T-helper 2 cell (primary cell): ENCODE results near the gene PSMG3.
A peak's percentile ranks its signal among the peaks of the same experiment; 100 is the strongest.
"Not testable (repeated sequence)": the region's sequence is repeated elsewhere in the genome, so short reads cannot be mapped to it uniquely, and the experiment has no call there.

ENCODE experiments used
- DNase-seq, 5 experiments: peaks; one replicate each; pipeline versions ENCODE4 v3.0.0 to v3.0.0-alpha.2; 2012 to 2022

PSMG3 gene

GRCh38 chr7:1596181-1597043 lies 26.6 kb upstream of the PSMG3 start:
- DNase-seq: no peak

- DNase-seq: no peak
These were observed 25.8 kb upstream of the PSMG3 start for GRCh38 chr7:1595636-1596035.

DNA sequence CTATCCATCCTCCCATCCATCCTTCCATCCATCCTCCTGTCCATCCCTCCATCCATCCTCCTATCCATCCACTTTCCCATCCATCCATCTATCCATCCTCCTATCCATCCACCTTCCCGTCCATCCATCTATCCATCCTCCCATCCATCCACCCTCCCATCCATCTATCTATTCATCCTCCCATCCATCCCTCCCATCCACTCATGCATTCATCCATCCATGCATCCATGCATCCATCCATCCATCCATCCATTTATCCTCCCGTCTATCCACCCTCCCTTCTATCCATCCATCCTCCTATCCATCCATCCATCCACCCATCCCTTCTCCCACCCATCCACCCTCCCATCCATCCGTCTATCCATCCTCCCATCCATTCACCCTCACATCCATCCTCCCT lies 25.2 kb upstream of the PSMG3 start:
- no peak for DNase-seq

DNA sequence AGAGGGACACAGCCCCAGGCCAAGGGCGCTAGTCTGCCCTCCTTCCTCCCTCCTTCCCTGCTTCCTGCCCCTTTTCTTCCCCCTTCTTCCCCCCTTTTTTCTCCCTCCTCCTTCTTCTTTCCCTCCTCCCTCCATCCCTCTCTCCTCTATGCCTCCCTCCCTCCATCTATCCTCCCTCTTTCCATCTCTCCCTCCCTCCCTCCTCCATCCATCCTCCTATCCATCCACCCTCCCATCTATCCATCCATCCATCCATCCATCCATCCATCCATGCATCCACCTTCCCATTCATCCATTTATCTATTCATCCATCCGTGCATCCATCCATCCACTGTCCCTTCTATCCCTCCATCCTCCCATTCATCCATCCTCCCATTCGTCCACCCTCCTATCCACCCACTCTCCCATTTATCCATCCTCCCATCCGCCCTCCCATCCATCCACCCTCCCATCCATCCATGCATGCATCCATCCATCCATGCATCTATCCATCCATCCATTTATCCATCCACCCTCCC lies 24.1 kb upstream of the PSMG3 start:
- DNase-seq: no peak

- no peak for DNase-seq
These were observed 23.4 kb upstream of the PSMG3 start for GRCh38 chr7:1593091-1593866.

DNA sequence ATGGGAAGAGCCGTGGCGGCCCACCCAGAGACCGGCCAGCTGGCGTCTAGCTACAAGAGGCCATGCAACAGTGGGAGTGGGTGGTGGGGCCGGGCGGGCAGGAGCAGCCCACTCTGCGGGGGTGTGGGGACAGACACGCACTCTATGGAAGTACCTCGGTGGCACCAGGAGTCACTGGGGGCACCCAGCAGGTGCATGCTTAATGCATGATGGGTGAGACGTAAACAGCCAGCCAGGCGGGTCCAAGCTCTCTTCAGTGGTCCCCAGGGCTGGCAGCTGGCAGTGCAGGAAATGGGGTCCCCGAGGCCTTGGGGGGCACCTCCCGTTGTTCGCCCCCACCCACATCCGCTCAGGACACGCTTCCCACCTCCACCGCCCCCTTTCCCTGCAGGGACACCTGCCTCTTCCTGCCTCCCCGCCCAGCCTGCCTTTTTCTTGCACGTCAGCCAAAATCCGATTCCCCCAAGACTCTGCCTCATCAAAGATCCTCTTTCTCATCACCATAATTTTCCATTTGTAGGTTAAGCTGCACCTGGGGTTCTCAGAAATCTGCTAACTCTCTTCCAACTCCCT lies 22.6 kb upstream of the PSMG3 start:
- no peak for DNase-seq

GRCh38 chr7:1591876-1592275 lies 22.0 kb upstream of the PSMG3 start:
- no peak for DNase-seq

DNA sequence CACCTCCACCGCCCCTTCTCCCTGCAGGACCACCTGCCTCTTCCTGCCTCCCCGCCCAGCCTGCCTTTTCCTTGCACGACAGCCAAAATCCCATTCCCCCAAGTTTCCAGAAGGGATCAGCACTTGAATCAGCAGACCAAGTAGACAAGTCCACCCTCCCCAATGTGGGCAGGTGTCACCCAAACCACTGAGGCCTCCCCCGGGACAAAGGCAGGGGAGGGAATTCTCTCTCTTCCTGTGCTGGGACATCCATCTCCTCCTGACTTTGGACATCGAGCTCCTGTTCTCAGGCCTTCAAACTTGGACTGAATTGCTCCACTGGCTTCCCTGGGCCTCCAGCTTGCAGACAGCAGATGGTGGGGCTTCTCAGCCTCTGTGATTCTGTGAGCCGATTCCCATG lies 21.6 kb upstream of the PSMG3 start:
- DNase-seq: no peak

GRCh38 chr7:1590887-1591286 lies 21.1 kb upstream of the PSMG3 start:
- DNase-seq: no peak

DNA sequence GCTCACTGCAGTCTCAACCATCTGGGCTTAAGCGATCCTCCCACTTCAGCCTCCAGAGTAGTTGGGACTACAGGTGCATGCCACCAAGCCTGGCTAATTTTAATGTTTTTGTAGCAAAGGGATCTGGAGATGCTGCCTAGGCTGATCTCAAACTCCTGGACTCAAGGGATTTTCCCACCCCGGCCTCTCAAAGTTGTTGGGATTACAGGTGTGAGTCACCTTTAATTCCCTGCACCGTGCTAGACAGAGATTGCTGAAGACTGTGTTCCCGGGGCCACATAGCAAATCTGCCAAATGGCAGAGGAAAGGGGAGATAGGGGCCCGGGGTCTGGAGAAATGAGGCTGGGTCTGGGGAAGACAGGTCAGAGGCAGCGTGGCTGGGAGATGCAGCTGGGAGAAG lies 20.6 kb upstream of the PSMG3 start:
- DNase-seq: no peak

DNA sequence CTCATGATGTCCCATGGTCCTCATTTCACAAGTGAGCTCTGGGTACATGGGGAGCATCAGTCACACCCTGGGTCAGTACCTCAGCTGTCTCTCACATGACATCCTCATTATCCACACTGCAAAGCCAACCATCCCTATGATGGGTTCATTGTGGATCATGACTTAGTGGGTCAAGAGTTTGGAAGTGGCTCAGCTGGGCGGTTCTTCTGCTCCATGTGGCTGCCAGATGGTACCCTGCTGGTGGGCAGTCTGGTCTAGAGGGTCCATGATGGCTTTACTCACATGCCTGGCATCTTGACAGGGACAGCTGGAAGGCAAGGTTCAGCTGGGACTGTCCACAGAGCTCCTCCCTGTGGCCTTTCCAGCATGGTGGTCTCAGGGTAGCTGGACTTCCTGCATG lies 19.1 kb upstream of the PSMG3 start:
- no peak for DNase-seq

- no peak for DNase-seq
These were observed 17.9 kb upstream of the PSMG3 start for GRCh38 chr7:1587738-1588137.

- no peak for DNase-seq
These were observed 17.2 kb upstream of the PSMG3 start for GRCh38 chr7:1586827-1587705.

- DNase-seq: no peak
These were observed 16.4 kb upstream of the PSMG3 start for GRCh38 chr7:1586126-1586826.

DNA sequence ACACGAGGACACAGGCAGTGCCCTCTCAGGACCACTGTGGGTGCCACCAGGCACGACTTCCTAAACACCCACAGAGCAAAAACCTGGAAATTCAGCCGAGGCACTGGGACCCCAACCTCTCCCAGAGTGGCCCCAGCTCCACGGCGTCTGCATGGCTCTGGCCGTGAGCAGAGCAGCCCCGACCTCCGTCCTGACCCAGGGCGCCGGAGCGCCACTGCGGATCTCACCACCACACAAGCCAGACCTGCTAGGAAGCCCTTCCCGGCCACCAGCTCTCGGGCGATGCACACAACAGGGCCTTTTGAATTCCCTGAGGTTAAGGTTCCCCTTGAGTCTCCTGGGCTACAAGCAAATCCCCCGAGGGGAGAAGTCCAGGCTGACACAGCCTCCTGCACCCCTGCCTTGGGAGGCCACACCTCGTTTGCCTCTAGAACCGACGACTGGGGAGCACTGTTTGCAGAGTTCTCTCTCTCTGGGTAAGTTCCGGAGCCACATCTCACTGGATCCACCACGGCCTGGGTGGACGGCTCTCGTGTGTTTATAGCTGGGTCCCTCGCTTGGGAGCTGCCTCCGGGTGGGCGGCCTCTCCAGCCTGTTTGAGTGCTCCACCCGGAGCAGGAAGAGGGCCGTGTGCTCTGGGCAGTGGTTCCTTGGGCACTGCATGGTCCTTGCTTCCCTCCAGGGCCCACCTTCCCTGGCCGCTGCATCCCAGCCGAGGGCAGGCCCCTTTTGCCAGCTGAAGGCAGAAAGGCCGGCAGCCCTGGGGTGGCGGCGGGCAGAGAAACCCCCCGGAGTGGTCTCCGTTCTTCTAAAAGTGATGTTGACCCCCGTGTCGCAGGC lies 15.5 kb upstream of the PSMG3 start:
- no peak for DNase-seq

DNA sequence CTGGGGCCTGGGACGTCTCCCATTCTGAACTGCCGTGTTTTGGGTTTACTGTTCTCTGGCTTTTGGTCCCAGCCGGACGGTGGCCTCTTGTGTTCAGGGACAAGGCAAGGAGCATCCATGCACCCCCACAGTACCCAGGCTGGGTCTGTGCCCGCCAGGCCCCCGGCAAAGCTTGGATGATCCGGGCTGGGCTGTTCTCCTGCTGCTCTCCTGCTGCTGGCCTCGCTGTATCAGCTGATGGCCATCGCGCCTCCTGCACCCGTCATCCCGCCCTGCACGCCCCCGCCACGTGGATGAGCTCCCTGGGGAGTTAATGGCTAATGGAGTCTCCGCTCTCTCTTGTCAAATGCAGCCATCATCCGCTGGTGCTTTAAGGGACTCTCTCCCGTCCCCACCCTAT lies 14.9 kb upstream of the PSMG3 start:
- DNase-seq: no peak

- DNase-seq: not testable (repeated sequence)
These were observed 13.6 kb upstream of the PSMG3 start for GRCh38 chr7:1583241-1583930.

DNA sequence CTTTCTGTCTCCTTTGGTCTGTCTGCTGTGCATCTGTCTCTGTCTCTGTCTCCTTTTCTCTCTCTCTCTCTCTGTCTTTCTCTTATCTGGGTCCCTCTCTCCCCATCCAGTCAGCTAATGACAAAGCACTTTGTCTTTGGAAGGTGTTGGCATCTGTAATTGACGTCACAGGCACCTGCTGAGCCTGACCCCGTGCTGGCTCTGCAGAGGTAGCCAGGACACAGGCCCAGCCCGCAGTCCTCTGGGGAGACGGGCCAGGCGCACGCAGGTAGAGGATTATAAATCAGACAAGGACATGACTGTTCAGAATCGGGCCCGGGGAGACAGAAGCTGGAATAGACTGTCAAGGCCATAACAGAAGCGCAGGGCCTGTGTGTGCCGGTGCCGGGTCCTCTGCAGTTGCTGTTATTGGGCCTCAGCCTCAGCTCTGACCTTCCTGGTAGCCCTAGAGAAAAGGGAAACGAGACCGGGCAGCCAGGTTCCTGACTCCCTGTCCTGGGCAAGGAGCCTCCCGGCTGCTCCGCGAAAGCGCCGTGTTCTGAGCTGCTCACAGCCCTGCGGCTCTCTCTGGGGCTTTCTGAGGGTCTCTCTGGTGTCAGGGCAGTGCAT lies 10.7 kb upstream of the PSMG3 start:
- no peak for DNase-seq

- peak; percentile 42 to 60 (median 55) for DNase-seq
These were observed 9.9 kb upstream of the PSMG3 start for GRCh38 chr7:1579481-1580421.
